ENCODE results near the gene DGKZ. TPM values are rescaled to one million over a fixed set of nuclear protein-coding genes. Genes with fewer than 3 reads are reported as not detected.
"Not testable (repeated sequence)": the region's sequence is repeated elsewhere in the genome, so short reads cannot be mapped to it uniquely, and the experiment has no call there.

The DGKZ gene
- total RNA-seq, 1 donor from 2014 or later: 46.8 TPM

- TF ChIP-seq CTCF (IDR thresholded peaks at IDR 0.05): peak; percentile 86
- DNase-seq (ENCODE audit: low spot score): no peak
- Mint-ChIP-seq H3K36me3 (ENCODE audit: low read depth) (peaks cover 2% of the 10 kb centered on the region), H3K4me1 (ENCODE audit: low read depth) (peaks cover 3% of the 10 kb centered on the region), H3K27ac (ENCODE audit: unreplicated experiment) (no peak overlapping the region), H3K9me3 (ENCODE audit: low read depth) (no peaks in the 10 kb centered on the region), H3K27me3 (ENCODE audit: low read depth) (no peaks in the 10 kb centered on the region), H3K4me3 (ENCODE audit: unreplicated experiment) (no peak overlapping the region)
Observed at GRCh38 chr11:46369458-46370152, 22.3 kb downstream of the DGKZ start.

GRCh38 chr11:46370253-46370652, 23.0 kb downstream of the DGKZ start:
- Mint-ChIP-seq H3K27me3 (ENCODE audit: low read depth) (no peaks in the 10 kb centered on the region), H3K4me3 (ENCODE audit: unreplicated experiment) (no peak overlapping the region), H3K9me3 (ENCODE audit: low read depth) (no peaks in the 10 kb centered on the region), H3K36me3 (ENCODE audit: low read depth) (peaks cover 5% of the 10 kb centered on the region), H3K27ac (ENCODE audit: unreplicated experiment) (no peak overlapping the region), H3K4me1 (ENCODE audit: low read depth) (peaks cover 3% of the 10 kb centered on the region)
- TF ChIP-seq CTCF (IDR thresholded peaks at IDR 0.05): no peak
- DNase-seq (ENCODE audit: low spot score): no peak

- H3K27ac Mint-ChIP-seq (ENCODE audit: unreplicated experiment); H3K27me3 Mint-ChIP-seq (ENCODE audit: low read depth); H3K36me3 Mint-ChIP-seq (ENCODE audit: low read depth); H3K4me1 Mint-ChIP-seq (ENCODE audit: low read depth); DNase-seq (ENCODE audit: low spot score); H3K4me3 Mint-ChIP-seq (ENCODE audit: unreplicated experiment); H3K9me3 Mint-ChIP-seq (ENCODE audit: low read depth): not testable (repeated sequence)
Observed at GRCh38 chr11:46371262-46371661, 24.0 kb downstream of the DGKZ start.

- Mint-ChIP-seq H3K36me3 (ENCODE audit: low read depth) (peaks cover 8% of the 10 kb centered on the region), H3K27me3 (ENCODE audit: low read depth) (no peaks in the 10 kb centered on the region), H3K4me3 (ENCODE audit: unreplicated experiment) (no peak overlapping the region), H3K9me3 (ENCODE audit: low read depth) (no peaks in the 10 kb centered on the region), H3K27ac (ENCODE audit: unreplicated experiment) (no peak overlapping the region), H3K4me1 (ENCODE audit: low read depth) (peaks cover 3% of the 10 kb centered on the region)
- TF ChIP-seq CTCF (IDR thresholded peaks at IDR 0.05): no peak
- no peak for DNase-seq (ENCODE audit: low spot score)
Observed at GRCh38 chr11:46372086-46372485, 24.8 kb downstream of the DGKZ start.

GRCh38 chr11:46372501-46372900, 25.2 kb downstream of the DGKZ start:
- peaks cover 12% of the 10 kb centered on the region for H3K36me3 Mint-ChIP-seq (ENCODE audit: low read depth)
- H3K9me3 Mint-ChIP-seq (ENCODE audit: low read depth); H3K27me3 Mint-ChIP-seq (ENCODE audit: low read depth); H3K27ac Mint-ChIP-seq (ENCODE audit: unreplicated experiment); H3K4me1 Mint-ChIP-seq (ENCODE audit: low read depth); DNase-seq (ENCODE audit: low spot score); H3K4me3 Mint-ChIP-seq (ENCODE audit: unreplicated experiment): not testable (repeated sequence)

GRCh38 chr11:46373787-46374740, 26.8 kb downstream of the DGKZ start:
- Mint-ChIP-seq H3K36me3 (ENCODE audit: low read depth) (peaks cover 16% of the 10 kb centered on the region), H3K27me3 (ENCODE audit: low read depth) (no peaks in the 10 kb centered on the region), H3K9me3 (ENCODE audit: low read depth) (no peaks in the 10 kb centered on the region), H3K4me1 (ENCODE audit: low read depth) (no peaks in the 10 kb centered on the region), H3K4me3 (ENCODE audit: unreplicated experiment) (no peak overlapping the region), H3K27ac (ENCODE audit: unreplicated experiment) (no peak overlapping the region)
- no peak for DNase-seq (ENCODE audit: low spot score)
- TF ChIP-seq CTCF (IDR thresholded peaks at IDR 0.05): no peak

Data from chondrocyte (in vitro differentiated cells).